ENCODE measurements around the gene CLCN4.

Gene CLCN4

GRCh38 chrX:10168226-10168625, 11.5 kb downstream of the CLCN4 start:
- DNase-seq = no peak

DNA sequence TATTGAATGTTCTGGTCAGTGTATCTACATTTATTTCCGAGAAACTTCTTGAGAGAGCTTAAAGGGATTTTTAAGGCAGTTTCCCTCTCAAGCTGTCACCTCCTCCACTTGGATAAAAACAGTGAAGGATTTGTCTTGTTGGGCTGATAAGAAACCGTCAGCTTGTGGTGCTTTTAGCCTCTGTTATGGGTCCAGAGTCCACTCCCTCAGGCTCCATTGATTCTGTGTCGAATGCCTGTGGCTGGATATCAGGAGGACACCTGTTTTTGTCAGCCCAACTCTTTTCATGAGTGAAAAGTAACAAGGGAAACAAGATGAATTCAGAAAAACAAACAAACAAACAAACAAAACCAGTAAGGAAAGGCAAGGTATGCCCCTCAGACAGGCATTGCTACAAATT, 12.4 kb downstream of the CLCN4 start:
- no peak for DNase-seq

DNA sequence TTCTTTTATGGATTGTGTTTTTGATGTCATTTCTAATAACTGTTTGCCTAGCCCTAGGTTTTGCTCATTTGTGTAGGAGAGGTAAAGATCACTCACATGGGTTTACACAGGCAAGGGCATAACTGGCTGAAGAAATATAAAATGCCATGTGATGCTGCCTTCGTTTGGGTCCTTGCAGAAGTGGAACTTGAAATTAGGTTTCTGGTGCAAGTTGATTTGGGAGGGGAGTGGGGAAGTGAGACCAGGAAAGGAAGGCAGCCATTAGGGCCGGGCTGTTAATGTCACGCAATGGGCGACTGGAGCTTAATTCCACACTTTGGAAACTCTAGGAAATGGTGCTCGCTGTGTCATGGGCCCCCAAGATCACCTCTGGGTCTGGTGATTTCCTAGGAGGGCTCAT, 14.5 kb downstream of the CLCN4 start:
- DNase-seq = no peak

GRCh38 chrX:10172877-10173276, 16.1 kb downstream of the CLCN4 start:
- DNase-seq = no peak

DNA sequence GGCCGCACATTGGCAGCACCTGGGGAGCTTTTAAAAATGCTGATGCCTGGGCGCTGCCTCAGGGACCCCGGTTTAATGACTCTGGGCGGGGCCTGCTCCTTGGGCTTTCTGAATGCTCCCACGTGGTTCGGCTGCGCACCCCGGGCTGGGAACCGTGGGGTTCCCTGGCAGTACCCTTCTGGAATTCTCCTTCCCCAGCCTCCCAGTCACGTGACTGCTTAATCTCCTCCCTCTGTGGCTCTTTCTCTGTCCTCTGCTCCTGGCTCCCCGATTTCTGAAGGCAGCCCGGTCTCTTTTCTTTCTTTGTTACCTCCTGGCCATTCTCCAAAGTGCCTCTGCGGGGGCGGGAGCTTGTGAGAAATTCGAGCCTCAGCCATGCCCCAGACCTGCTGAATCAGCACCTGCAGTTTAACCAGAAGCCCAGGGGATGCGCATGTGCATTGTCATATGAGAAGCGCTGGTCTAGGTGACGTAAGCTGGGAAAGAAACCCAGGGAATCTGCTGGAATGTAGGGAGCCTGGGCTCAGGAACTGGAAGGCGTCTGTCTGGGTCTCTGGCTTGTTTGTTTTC, 16.6 kb downstream of the CLCN4 start:
- DNase-seq = no peak

DNA sequence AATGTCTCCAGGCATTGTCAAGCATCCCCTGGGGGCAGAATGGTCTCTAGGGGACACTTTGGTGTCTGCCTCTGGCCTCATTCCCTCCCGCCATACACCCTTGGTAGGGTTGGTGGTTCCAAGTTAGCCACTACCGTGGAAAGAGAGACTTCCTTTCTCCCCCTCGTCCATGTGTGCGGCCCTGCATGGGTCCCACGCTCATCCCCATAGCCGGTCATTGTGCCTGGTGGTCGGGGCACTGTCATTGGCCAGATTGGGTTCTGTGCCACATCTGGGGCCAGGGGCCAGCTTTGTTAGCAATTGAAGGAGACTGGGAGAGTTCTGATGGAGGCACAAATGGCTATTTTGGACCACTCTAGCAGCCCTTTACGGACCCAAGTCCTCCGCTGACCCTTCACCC, 17.3 kb downstream of the CLCN4 start:
- DNase-seq = no peak

- no peak for DNase-seq
Measured at GRCh38 chrX:10174810-10175209, 18.0 kb downstream of the CLCN4 start.

DNA sequence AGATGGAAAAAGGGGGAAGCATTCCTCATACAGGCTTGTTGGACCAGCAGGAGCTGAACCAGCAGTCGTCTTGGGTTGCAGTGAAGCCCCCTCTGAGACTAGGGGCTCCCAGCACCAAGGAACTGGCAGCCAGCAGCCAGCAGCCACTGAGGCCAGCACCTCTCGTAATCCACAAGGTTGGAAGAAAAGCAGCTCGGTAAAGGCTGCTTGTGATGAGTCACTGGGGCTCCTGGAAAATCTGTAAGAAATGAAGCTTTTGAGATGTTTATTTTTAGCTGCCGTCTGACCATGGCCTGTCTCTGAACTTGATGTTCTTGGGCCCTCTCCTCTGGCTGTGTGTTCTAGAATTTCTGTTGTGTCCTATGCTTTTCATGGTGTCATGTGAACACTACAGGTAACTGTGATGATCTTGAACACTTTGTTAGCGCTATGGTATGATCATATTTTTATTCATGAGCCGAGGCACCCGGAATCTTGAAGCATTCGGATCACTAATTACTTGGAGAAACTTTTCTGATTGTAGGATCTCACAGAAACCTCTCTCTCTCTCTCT, 18.6 kb downstream of the CLCN4 start:
- DNase-seq = no peak

DNA sequence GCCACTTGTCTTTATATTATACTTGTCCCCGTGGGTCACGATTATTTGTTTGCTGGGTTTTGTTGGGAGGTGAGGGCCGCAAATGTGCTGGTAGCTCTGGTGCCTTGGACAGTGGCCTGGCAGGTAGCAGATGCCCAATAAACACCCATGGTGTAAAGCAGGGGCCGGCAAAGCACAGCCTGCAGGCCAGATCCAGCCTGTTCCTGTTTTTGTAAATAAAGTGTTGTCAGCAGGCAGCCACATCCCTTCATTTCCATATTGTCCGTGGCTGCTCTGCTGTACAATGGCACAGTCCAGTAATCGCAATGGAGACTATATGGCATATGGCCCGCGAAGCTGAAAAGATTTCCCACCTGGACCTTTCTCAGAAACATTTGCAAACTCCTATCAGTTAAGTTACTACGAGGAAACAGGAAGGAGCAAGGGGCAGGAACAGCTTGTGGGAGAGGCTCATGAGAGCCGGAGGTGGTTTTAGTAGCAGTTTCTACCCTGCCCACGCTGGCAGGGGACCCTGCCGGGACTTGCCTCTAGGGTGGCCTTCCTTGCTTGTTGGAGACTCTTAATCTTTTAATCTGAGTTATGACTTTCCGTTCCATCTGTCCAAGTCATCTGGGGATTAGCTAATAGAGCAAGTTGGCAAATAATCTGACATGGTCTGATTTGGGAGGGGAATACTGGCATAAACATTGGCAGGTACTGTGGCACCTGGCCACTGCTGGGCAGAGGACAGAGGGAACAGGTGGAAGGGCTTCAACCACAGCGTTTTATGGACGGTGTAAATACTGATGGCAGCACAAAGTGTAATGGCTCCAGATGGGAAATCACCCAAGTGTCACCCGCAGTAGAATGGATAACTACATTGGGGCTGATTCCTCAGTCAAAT, 19.6 kb downstream of the CLCN4 start:
- no peak for DNase-seq

GRCh38 chrX:10177004-10177396, 20.2 kb downstream of the CLCN4 start:
- no peak for DNase-seq

GRCh38 chrX:10177601-10178000, 20.8 kb downstream of the CLCN4 start:
- no peak for DNase-seq

DNA sequence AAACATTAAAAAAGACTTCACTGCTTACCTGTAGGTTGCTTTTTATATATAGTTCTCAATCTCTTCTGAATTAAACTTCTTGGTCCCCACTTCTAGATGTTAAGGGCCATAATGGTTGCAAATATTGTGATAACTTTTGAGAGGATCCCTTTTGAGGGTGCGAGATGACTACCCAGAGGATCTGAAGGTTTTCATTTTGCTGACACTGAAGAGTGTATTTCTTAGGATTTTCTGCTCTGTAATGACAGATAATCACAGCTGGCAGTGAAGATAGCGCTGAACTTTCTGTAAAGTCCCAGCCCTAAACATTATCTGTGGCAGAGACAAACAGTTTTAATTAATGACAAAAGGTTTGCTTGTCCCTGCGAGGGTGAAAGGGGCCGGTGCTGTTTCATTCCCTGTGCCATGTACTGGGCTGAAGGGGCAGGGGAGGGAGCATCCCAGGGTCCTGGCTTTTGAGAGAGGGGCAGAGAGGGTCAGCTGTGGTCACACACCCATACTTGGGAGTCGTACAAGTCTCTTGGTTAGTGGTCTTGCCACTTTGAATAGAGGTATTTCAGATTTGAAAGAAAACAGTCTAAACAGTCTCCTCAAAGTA, 22.2 kb downstream of the CLCN4 start:
- DNase-seq = no peak

DNA sequence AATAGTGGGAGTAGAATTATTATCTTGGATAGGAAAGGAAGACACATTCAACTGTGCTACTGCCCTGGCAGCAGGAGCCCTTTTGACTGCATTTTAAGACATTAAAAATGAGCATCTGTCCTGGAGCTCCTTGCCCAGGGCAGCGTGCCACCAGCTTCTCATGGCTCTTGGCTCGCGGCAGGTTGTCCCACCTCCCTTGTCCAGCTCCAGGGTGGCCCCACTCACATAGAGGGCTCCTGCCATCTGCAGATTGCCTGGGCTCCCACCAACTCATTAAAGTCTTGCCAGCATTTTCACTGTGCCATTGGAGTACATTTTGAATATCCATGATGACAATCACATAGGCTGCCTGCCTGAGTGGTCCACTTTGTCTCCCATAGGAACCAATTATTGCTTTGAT, 27.0 kb downstream of the CLCN4 start:
- no peak for DNase-seq

DNA sequence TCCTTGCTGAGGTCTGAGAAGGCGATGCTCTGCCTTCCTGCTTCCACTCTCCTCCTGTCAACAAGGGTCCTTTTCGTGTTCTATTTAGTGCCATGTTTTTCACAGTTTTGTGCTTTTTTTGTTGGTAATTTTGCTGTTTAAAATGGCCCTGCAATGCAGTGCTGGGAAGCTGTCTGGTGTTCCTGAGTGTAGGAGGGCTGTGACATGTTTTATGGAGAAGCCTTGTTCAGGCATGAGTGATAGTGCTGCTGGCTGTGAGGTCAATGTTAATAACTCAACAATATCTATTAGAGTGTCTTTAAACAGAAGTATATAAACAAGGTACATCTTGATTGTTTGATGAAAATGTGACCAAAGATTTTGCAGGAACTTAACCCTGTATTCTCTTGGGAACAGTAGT, 27.6 kb downstream of the CLCN4 start:
- no peak for DNase-seq

DNA sequence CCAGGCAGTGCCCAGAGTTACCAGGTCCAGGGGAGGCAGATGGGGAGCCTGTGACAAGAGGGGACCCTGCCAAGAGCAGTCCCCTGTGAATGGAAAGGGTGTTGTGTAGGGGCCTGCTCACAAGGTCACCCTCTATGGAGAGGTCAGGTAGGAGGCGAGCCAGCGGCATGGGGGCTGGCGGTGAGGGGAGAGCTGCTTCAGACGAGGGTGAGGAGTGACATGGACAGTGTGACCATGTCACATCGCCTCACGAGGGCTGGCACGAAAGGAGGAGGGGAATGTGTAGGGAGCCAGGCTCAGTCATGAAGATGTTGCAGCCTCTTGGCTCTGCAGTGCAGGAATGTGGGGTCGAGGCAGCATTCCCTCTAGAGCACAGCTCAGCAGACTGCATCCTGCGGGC, 29.6 kb downstream of the CLCN4 start:
- DNase-seq = no peak

GRCh38 chrX:10187421-10187820, 30.6 kb downstream of the CLCN4 start:
- no peak for DNase-seq

- DNase-seq = peak; percentile 15 to 19
Measured at GRCh38 chrX:10189317-10190268, 32.8 kb downstream of the CLCN4 start.

DNA sequence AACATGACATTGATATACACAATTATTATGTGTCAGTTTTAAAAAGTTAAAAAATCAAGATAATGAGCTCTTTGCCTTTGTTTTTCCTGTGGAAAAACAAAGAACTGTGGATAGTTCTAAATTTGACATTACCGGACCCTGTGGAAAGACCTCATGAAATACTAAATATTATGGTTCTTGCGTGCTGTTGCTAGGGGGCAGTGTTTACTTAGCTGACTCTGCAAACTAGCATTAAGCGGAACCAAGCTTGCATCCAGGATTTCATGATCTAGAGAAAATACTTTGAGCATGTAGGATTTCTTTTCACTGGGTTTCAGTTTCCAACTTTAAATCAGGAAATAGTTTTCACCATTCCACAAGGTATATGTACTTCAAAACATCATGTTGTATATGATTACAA, 33.6 kb downstream of the CLCN4 start:
- DNase-seq = peak; percentile 43 to 63

GRCh38 chrX:10193587-10193986, 36.8 kb downstream of the CLCN4 start:
- no peak for DNase-seq

GRCh38 chrX:10195425-10195824, 38.6 kb downstream of the CLCN4 start:
- no peak for DNase-seq

DNA sequence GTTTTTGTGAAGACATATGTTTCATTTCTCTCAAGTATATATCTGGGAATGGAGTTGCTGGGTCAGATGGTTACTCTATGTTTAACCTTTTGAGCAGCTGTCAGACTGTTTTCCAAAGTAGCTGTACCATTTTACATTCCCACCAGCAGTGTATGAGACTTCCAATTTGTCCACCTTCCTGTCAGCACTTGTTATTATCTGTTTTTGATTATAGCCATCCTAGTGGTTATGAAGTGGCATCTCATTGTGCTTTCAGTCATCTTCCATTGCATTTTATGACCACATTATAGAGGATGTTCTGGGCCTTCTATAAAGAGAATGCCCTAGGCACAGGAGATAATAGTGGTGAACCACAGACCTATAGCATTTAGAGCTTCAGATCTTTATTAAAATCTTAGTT, 39.2 kb downstream of the CLCN4 start:
- DNase-seq = no peak

GRCh38 chrX:10197279-10198210, 40.8 kb downstream of the CLCN4 start:
- no peak for DNase-seq
